ENCODE data around the gene WNT3. TPM values are rescaled to one million over a fixed set of nuclear protein-coding genes. Genes with fewer than 3 reads are reported as not detected.

Gene WNT3
- total RNA-seq, 2 donors from 2014 or later: 19.9 to 21.8 TPM

GRCh38 chr17:46732754-46733398 is 85.6 kb downstream of the WNT3 start:
- Mint-ChIP-seq H3K4me3 (peak overlapping the region; percentile 27), H3K27ac (peak overlapping the region; percentile 57), H3K27me3 (ENCODE audit: insufficient read depth) (no peaks in the 10 kb centered on the region), H3K36me3 (ENCODE audit: low read depth) (peaks cover 5% of the 10 kb centered on the region), H3K4me1 (peaks cover 21% of the 10 kb centered on the region), H3K9me3 (no peaks in the 10 kb centered on the region)
- 47 to 48% methylated on average over 3 to 7 of the region's 7 CpGs for WGBS, 2 experiments (ENCODE audit: insufficient coverage in 1 of 2, insufficient read length in 1 of 2)
- DNase-seq: peak; percentile 92
- no peak overlapping the region for H3K9ac ChIP-seq (ENCODE audit: extremely low read depth, low read length, poor library complexity, severe bottlenecking)
- H3K27me3 ChIP-seq (ENCODE audit: control insufficient read depth, insufficient read depth, low read length, poor library complexity, severe bottlenecking): no peaks in the 10 kb centered on the region
- peaks cover 10% of the 10 kb centered on the region for H3K4me1 ChIP-seq (ENCODE audit: control insufficient read depth, insufficient read depth, low read length)
- H3K4me3 ChIP-seq (ENCODE audit: low read length): no peak overlapping the region
- H3K9me3 ChIP-seq (ENCODE audit: control insufficient read depth, low read length): no peaks in the 10 kb centered on the region
- no peak for TF ChIP-seq CTCF (conservative IDR thresholded peaks at IDR 0.05)
- peaks cover 33% of the 10 kb centered on the region for H3K36me3 ChIP-seq (ENCODE audit: control insufficient read depth, insufficient read depth, low read length)
- peak overlapping the region; percentile 99 for H3K27ac ChIP-seq (ENCODE audit: low read depth, low read length)

GRCh38 chr17:46732160-46732559 is 86.3 kb downstream of the WNT3 start:
- Histone ChIP-seq H3K27ac (ENCODE audit: low read depth, low read length) (peak overlapping the region; percentile 99), H3K36me3 (ENCODE audit: control insufficient read depth, insufficient read depth, low read length) (peaks cover 41% of the 10 kb centered on the region), H3K4me3 (ENCODE audit: low read length) (no peak overlapping the region), H3K9ac (ENCODE audit: extremely low read depth, low read length, poor library complexity, severe bottlenecking) (no peak overlapping the region), H3K9me3 (ENCODE audit: control insufficient read depth, low read length) (no peaks in the 10 kb centered on the region), H3K4me1 (ENCODE audit: control insufficient read depth, insufficient read depth, low read length) (peaks cover 10% of the 10 kb centered on the region), H3K27me3 (ENCODE audit: control insufficient read depth, insufficient read depth, low read length, poor library complexity, severe bottlenecking) (no peaks in the 10 kb centered on the region)
- no peak for TF ChIP-seq CTCF (conservative IDR thresholded peaks at IDR 0.05)
- 58% methylated on average over 1 of the region's 1 CpG; no CpG with 5 or more reads in 1 of the 2 experiments for WGBS, 2 experiments (ENCODE audit: insufficient coverage in 1 of 2, insufficient read length in 1 of 2)
- Mint-ChIP-seq H3K36me3 (ENCODE audit: low read depth) (peaks cover 5% of the 10 kb centered on the region), H3K9me3 (no peaks in the 10 kb centered on the region), H3K27ac (no peak overlapping the region), H3K4me1 (peaks cover 28% of the 10 kb centered on the region), H3K4me3 (peak overlapping the region; percentile 27), H3K27me3 (ENCODE audit: insufficient read depth) (no peaks in the 10 kb centered on the region)
- no peak for DNase-seq

GRCh38 chr17:46730679-46731078 is 87.8 kb downstream of the WNT3 start:
- Mint-ChIP-seq H3K4me1 (peaks cover 37% of the 10 kb centered on the region), H3K27me3 (ENCODE audit: insufficient read depth) (no peaks in the 10 kb centered on the region)
- 100% methylated on average over 1 of the region's 1 CpG; no CpG with 5 or more reads in 1 of the 2 experiments for WGBS, 2 experiments (ENCODE audit: insufficient coverage in 1 of 2, insufficient read length in 1 of 2)

More at GRCh38 chr17:46730679-46731078, 87.8 kb downstream of the WNT3 start:
- no peak for DNase-seq
- Histone ChIP-seq H3K27ac (ENCODE audit: low read depth, low read length) (no peak overlapping the region), H3K4me1 (ENCODE audit: control insufficient read depth, insufficient read depth, low read length) (peaks cover 12% of the 10 kb centered on the region), H3K36me3 (ENCODE audit: control insufficient read depth, insufficient read depth, low read length) (peaks cover 49% of the 10 kb centered on the region), H3K9me3 (ENCODE audit: control insufficient read depth, low read length) (no peaks in the 10 kb centered on the region), H3K27me3 (ENCODE audit: control insufficient read depth, insufficient read depth, low read length, poor library complexity, severe bottlenecking) (no peaks in the 10 kb centered on the region), H3K4me3 (ENCODE audit: low read length) (no peak overlapping the region), H3K9ac (ENCODE audit: extremely low read depth, low read length, poor library complexity, severe bottlenecking) (no peak overlapping the region)
- H3K9me3 Mint-ChIP-seq: no peaks in the 10 kb centered on the region
- no peak for TF ChIP-seq CTCF (conservative IDR thresholded peaks at IDR 0.05)
- peaks cover 5% of the 10 kb centered on the region for H3K36me3 Mint-ChIP-seq (ENCODE audit: low read depth)
- H3K4me3 Mint-ChIP-seq: no peak overlapping the region
- H3K27ac Mint-ChIP-seq: no peak overlapping the region
